SK-N-MC (cell line): Measurements from ENCODE around the gene SUN3.

ENCODE experiments used
- DNase-seq: peaks from one replicate; pipeline ENCODE4 v3.0.0-alpha.2; 2011; ENCODE audit warnings: low read depth, low spot score
- H3K27ac ChIP-seq: fragments of 200-600 bp; sonication (generic); 2 replicates; pipeline ENCODE4 v1.5.1; 2016; ENCODE audit warnings: mixed run types
- H3K36me3 ChIP-seq: fragments of 200-600 bp; sonication (generic); 2 replicates; pipeline ENCODE4 v1.6.1; 2017; ENCODE audit warnings: antibody characterized with exemption, low read length, mixed read lengths; ENCODE audit not compliant: insufficient read depth
- H3K4me3 ChIP-seq: fragments of 200-600 bp; sonication (generic); 2 replicates; pipeline ENCODE4 v1.5.1; 2016
- H3K9ac ChIP-seq: fragments of 200-600 bp; sonication (generic); 2 replicates; pipeline ENCODE4 v1.8.0; 2017; ENCODE audit warnings: mixed run types, mixed read lengths; ENCODE audit not compliant: insufficient read length
- H3K9me3 ChIP-seq: fragments of 200-600 bp; sonication (generic); 2 replicates; pipeline ENCODE4 v1.6.1; 2017; ENCODE audit warnings: low read depth, mild to moderate bottlenecking, antibody characterized with exemption, low read length, moderate library complexity, mixed read lengths
- EZH2 ChIP-seq: fragments of 200-600 bp; sonication (generic); IDR thresholded peaks from one replicate; pipeline ENCODE4 v1.6.1; 2017; ENCODE audit warnings: antibody characterized with exemption
- FOXP2 ChIP-seq: optimal IDR thresholded peaks from 2 replicates; pipeline ENCODE3; 2011; ENCODE audit warnings: mild to moderate bottlenecking, moderate library complexity; ENCODE audit not compliant: insufficient read depth; ENCODE audit errors: extremely low read length, control extremely low read depth
- POLR2AphosphoS5 ChIP-seq: IDR thresholded peaks from 2 replicates; pipeline ENCODE4 v1.6.1; 2012; ENCODE audit warnings: mild to moderate bottlenecking, low read depth, low read length, borderline replicate concordance

The SUN3 gene, protein sequence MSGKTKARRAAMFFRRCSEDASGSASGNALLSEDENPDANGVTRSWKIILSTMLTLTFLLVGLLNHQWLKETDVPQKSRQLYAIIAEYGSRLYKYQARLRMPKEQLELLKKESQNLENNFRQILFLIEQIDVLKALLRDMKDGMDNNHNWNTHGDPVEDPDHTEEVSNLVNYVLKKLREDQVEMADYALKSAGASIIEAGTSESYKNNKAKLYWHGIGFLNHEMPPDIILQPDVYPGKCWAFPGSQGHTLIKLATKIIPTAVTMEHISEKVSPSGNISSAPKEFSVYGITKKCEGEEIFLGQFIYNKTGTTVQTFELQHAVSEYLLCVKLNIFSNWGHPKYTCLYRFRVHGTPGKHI

DNA sequence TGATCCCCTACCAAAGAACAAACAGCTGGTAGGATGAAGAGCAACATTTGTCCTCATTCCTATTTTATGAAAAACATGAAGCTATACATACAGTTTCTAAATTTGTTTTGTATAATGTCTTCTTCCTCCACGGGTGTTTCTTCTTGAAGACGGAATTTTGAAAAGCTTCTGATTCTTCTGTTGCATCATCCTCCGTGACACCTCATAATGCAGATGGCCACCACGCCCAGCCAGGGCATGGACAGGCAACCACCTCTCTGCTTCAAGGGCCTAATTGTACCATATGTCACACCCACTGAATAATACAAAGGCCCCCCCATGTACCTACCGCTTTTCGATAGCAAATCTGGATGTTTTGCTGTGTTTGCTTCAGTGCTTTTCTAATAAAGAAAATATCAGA is at the start of gene SUN3:
SUN3 (minus strand) TSS at position 170 of the 400 bp plus-strand sequence; CDS start at position 1, 169 bp downstream.
- Histone ChIP-seq H3K36me3 (no peaks in the 10 kb centered on the region), H3K27ac (no peak within 1 kb of the TSS), H3K9ac (no peak within 1 kb of the TSS), H3K4me3 (no peak within 1 kb of the TSS), H3K9me3 (no peaks in the 10 kb centered on the region)
- no peak for DNase-seq
- no peak for TF ChIP-seq EZH2
- TF ChIP-seq FOXP2 = no peak
- TF ChIP-seq POLR2AphosphoS5 = no peak

DNA sequence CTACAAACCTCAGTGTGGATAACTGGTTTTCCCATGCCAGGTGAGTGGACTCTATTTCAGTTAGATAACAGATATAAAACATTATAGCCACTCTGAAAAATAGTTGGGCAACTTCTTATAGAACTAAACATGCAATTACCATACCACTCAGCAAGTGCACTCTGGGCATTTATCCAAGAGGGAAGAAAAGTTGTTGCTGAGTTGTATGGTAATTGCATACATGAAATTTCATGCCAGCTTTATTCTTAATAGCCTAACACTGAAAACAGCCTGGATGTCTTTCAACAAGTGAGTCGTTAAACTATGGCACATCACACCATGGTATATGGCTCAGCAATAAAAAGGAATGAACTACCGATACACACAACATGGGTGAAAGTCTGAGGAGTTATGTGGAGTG is 49.6 kb upstream of the SUN3 start:
- no peak overlapping the region for H3K9ac ChIP-seq
- TF ChIP-seq POLR2AphosphoS5 (peak; percentile 64; the same call in 1 of the 2 replicates), FOXP2 (no peak), EZH2 (no peak)
- no peaks in the 10 kb centered on the region for H3K9me3 ChIP-seq
- H3K36me3 ChIP-seq = no peaks in the 10 kb centered on the region
- H3K4me3 ChIP-seq = peak overlapping the region; percentile 9; the same call in 1 of the 2 replicates
- H3K27ac ChIP-seq = peak overlapping the region; percentile 61; the same call in 1 of the 2 replicates
- DNase-seq = peak; percentile 92

DNA sequence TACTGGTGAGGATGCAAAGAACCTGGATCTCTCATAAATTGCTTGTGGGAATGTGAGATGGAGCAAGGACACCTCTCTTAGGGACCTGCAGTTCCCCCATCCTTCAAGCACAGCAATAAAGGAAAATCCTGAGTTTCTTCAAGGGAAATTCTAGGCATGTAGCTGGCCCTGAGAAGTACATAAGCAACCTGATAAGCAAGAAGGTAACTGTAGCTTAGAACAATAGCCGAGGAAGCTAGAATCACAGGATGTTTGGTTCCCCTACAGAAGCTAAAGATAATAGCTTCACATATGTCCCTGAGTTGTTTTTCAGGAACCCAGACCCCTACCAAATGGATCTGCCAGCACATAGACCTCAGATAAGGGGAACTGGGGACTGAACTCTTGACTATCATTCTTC is 48.5 kb upstream of the SUN3 start:
- Histone ChIP-seq H3K9ac (no peak overlapping the region), H3K4me3 (no peak overlapping the region), H3K36me3 (no peaks in the 10 kb centered on the region), H3K9me3 (no peaks in the 10 kb centered on the region), H3K27ac (no peak overlapping the region)
- TF ChIP-seq POLR2AphosphoS5 = no peak
- no peak for TF ChIP-seq FOXP2
- TF ChIP-seq EZH2 = no peak
- no peak for DNase-seq

DNA sequence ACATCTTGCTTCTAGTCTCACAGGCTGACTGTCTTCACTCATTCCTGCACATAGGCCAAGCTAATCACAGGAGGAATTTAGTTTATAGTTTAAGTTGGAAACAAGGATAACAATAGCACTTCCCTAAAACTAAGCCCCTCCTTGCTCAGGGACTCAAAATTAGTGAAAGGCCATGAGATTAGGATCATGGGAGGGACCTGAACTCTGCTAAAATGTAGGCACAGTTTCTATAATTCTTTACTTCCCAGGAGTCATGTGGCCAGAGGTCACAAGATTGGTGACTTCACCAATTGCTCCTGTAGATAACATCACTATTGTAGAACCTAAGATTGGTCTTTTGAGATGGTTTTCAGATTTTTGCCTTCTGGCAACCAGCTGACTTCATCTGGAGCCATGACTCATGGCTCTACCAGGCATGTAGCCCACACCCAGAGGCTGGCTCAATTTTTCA is 45.3 kb upstream of the SUN3 start:
- Histone ChIP-seq H3K27ac (no peak overlapping the region), H3K4me3 (no peak overlapping the region), H3K9me3 (no peaks in the 10 kb centered on the region), H3K36me3 (no peaks in the 10 kb centered on the region), H3K9ac (no peak overlapping the region)
- no peak for DNase-seq
- TF ChIP-seq EZH2 = no peak
- no peak for TF ChIP-seq FOXP2
- TF ChIP-seq POLR2AphosphoS5 = no peak

DNA sequence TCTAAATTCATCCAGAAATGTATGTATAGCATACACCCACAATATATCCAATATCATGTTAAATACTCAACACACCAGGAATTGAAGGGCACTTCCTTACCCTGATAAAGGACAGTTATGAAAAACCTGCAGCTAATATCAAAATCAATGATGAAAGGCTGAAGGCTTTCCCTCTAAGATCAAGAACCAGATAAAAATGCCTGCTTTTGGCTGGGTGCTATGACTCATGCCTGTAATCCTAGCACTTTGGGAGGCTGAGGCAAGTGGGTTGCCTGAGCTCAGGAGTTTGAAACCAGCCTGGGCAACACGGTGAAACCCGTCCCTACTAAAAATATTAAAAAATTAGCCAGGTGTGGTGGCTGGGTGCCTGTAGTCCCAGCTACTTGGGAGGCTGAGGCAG is 38.6 kb upstream of the SUN3 start:
- Histone ChIP-seq H3K27ac (no peak overlapping the region), H3K9ac (no peak overlapping the region), H3K4me3 (no peak overlapping the region), H3K9me3 (no peaks in the 10 kb centered on the region), H3K36me3 (no peaks in the 10 kb centered on the region)
- TF ChIP-seq FOXP2 (no peak), EZH2 (no peak), POLR2AphosphoS5 (no peak)
- no peak for DNase-seq

DNA sequence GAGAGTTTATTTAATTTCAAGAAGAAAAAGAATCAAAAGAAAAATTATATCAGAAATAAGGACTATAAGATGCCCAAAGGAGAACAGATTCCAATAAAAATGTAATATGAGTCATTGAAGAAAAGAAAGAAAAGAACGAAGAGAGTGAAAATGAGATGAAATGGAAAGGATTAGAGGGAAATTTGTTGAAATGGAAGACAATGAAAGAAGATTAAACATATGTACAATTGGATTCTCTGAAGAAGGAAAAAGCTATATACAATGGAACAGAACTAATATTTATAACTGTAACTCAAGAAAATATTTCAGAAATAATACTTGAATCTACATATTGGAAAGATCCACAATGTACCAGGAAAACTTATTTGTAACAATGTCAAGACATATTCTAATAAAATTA is 35.1 kb upstream of the SUN3 start:
- Histone ChIP-seq H3K9me3 (no peaks in the 10 kb centered on the region), H3K27ac (no peak overlapping the region), H3K36me3 (no peaks in the 10 kb centered on the region), H3K9ac (no peak overlapping the region), H3K4me3 (no peak overlapping the region)
- no peak for DNase-seq
- TF ChIP-seq FOXP2 (no peak), EZH2 (no peak), POLR2AphosphoS5 (no peak)

DNA sequence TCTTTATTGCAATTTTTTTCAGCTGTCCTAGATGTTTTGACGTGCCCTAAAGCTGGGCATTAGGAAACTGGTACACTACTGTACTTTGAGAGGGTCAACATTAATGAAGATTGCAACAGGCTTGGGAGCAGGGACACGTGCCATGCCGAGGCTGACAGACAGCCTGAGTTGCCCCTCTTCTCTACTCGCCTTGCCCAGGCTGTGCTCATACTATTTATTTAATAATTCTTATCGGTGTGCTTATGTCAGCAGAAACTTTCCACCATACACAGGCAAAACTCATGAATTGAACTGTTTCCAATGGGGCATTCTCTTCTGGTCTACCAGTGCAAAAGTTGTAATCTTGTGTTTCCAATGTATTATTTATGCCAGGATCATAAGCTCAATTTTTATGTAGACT is 30.8 kb upstream of the SUN3 start:
- TF ChIP-seq POLR2AphosphoS5 (no peak), EZH2 (no peak), FOXP2 (no peak)
- H3K4me3 ChIP-seq = no peak overlapping the region
- no peak overlapping the region for H3K27ac ChIP-seq
- H3K9ac ChIP-seq = no peak overlapping the region
- H3K9me3 ChIP-seq = no peaks in the 10 kb centered on the region
- DNase-seq = no peak
- H3K36me3 ChIP-seq = no peaks in the 10 kb centered on the region

DNA sequence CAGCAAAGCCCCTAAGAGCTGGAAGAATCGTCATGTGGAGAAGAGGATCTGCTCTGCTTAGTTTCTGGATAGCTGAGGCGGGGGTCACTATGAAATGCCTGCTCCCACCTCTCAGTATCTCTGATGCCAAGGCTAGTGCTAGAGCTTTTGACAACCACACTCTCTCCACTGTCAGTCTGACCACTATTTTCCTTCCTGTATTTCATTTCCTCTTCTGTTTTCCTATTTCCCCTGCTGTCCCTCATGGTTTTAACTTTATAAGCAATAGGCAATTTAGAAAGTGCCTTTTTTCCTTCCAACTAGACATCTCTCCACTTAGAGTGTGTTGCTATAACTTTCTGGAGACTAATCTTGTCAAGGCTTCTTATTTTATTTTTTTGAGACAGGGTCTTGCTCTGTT is 30.1 kb upstream of the SUN3 start:
- no peaks in the 10 kb centered on the region for H3K9me3 ChIP-seq
- no peak for DNase-seq
- TF ChIP-seq EZH2 = no peak
- TF ChIP-seq POLR2AphosphoS5 = no peak
- TF ChIP-seq FOXP2 = no peak
- H3K27ac ChIP-seq = no peak overlapping the region
- H3K36me3 ChIP-seq = no peaks in the 10 kb centered on the region
- H3K9ac ChIP-seq = no peak overlapping the region
- H3K4me3 ChIP-seq = no peak overlapping the region

DNA sequence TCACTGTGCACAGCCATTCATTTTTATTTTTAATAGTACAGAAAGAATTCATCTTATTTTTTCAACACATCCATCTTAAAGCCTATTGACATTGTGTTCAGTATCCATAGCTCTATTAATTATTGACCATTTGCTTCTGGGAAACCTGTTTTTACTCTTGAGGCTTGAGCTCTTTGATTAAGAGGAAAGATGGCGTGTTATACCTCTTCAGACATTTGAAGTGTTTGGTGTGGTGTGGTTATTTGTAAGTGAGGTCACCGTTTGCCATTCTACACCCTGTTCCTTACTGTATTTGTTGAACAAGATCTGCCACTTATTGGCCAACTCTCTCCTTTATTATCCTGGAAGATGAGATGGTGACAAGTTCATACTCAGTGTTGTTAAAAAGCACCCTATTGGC is 24.8 kb upstream of the SUN3 start:
- DNase-seq = no peak
- Histone ChIP-seq H3K4me3 (no peak overlapping the region), H3K36me3 (no peaks in the 10 kb centered on the region), H3K27ac (no peak overlapping the region), H3K9me3 (no peaks in the 10 kb centered on the region), H3K9ac (no peak overlapping the region)
- TF ChIP-seq POLR2AphosphoS5 (no peak), EZH2 (no peak), FOXP2 (no peak)
